Kidney epithelial cell (primary cell): ENCODE data around the gene WDFY3. TPM values are rescaled to one million over a fixed set of nuclear protein-coding genes. Genes with fewer than 3 reads are reported as not detected.
"Not testable (repeated sequence)": the region's sequence is repeated elsewhere in the genome, so short reads cannot be mapped to it uniquely, and the experiment has no call there.

Source experiments
- DNase-seq: peaks from one replicate; pipeline ENCODE4 v3.0.0-alpha.2; 2010; ENCODE audit warnings: low read depth
- H3K27me3 ChIP-seq: 2 replicates; pipeline ENCODE4 v1.6.0; 2011; ENCODE audit warnings: low read length; ENCODE audit not compliant: control insufficient read depth, insufficient read depth
- H3K36me3 ChIP-seq: 2 replicates; pipeline ENCODE4 v1.5.1; 2011; ENCODE audit warnings: low read length; ENCODE audit not compliant: control insufficient read depth, insufficient read depth
- H3K4me3 ChIP-seq: 2 replicates; pipeline ENCODE4 v1.5.1; 2011; ENCODE audit warnings: low read depth, mild to moderate bottlenecking, control low read depth, low read length
- total RNA-seq: library from RNA; depleted of rRNA; stranded (reverse); fragments of >200 nt; gene quantifications from 2 replicates; pipeline ENCODE4 v1.2.3, GENCODE V29; 2015
- TF ChIP-seq, protein P1 (sequence below): IDR thresholded peaks from 2 replicates; pipeline ENCODE4 v1.5.1; 2011; ENCODE audit warnings: mild to moderate bottlenecking, moderate library complexity, low read length, control low read depth, inconsistent platforms; ENCODE audit not compliant: insufficient read depth, poor library complexity, severe bottlenecking

The WDFY3 gene
- total RNA-seq, 1 donor from 2014 or later: 54.4 TPM

DNA sequence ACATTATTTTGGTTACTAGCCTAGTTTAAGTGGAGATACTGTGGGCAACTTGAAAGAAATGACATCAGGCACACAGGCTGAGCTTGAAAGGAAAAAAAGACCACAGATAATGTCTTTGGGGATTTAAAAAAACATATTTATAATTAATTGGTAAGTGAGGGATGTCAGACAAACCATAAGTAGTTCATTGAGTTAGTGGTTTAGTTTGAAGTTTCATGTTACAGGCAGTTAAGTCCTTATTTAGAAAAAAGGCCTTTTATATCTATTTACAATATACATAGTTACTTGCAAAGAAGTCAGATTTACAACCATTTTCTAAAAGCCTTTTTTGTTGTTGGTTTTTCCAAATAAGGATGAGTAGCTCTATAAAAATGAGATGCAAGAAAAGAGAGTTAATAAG lies 294.3 kb downstream of the WDFY3 start:
- TF ChIP-seq, protein P1, sequence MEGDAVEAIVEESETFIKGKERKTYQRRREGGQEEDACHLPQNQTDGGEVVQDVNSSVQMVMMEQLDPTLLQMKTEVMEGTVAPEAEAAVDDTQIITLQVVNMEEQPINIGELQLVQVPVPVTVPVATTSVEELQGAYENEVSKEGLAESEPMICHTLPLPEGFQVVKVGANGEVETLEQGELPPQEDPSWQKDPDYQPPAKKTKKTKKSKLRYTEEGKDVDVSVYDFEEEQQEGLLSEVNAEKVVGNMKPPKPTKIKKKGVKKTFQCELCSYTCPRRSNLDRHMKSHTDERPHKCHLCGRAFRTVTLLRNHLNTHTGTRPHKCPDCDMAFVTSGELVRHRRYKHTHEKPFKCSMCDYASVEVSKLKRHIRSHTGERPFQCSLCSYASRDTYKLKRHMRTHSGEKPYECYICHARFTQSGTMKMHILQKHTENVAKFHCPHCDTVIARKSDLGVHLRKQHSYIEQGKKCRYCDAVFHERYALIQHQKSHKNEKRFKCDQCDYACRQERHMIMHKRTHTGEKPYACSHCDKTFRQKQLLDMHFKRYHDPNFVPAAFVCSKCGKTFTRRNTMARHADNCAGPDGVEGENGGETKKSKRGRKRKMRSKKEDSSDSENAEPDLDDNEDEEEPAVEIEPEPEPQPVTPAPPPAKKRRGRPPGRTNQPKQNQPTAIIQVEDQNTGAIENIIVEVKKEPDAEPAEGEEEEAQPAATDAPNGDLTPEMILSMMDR: no peak
- H3K36me3 ChIP-seq: peaks cover 3% of the 10 kb centered on the region
- no peaks in the 10 kb centered on the region for H3K27me3 ChIP-seq
- DNase-seq: no peak
- no peak overlapping the region for H3K4me3 ChIP-seq

DNA sequence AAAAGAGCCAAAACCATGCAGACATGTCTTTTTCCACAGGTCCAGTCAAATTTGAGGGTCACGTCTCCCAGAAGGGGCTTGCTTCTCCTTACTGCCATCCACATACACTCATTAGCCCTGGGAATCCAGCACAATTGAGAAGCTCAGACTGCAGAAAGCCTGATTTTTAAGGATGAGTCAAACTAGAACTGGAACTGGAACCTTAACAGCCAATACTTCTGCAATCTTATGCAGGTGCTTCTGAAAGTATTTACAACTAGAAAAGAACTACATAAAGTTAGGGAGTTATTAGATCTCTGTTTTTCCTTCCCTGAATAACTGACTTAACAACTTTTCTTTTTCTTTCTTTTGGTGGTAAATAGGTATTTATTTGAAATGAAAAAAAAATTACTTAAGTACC lies 297.3 kb downstream of the WDFY3 start:
- H3K36me3 ChIP-seq: no peaks in the 10 kb centered on the region
- no peak overlapping the region for H3K4me3 ChIP-seq
- no peak for DNase-seq
- no peaks in the 10 kb centered on the region for H3K27me3 ChIP-seq
- TF ChIP-seq, protein P1: no peak

DNA sequence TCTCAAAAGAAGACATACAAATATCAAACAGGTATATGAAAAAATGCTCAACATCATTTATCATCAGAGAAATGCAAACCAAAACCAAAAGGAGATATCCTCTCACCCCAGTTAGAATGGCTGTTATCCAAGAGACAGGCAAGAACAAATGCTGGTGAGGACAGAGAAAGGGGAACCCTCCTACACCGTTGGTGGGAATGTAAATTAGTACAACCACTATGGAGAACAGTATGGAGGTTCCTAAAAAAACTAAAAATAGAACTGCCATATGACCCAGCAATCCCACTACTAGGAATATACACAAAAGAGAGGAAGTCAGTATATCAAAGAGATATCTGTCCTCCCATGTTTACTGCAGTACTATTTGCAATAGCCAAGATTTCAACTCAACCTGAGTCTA lies 300.1 kb downstream of the WDFY3 start:
- H3K4me3 ChIP-seq: no peak overlapping the region
- no peaks in the 10 kb centered on the region for H3K27me3 ChIP-seq
- TF ChIP-seq, protein P1: no peak
- DNase-seq: no peak
- H3K36me3 ChIP-seq: no peaks in the 10 kb centered on the region

DNA sequence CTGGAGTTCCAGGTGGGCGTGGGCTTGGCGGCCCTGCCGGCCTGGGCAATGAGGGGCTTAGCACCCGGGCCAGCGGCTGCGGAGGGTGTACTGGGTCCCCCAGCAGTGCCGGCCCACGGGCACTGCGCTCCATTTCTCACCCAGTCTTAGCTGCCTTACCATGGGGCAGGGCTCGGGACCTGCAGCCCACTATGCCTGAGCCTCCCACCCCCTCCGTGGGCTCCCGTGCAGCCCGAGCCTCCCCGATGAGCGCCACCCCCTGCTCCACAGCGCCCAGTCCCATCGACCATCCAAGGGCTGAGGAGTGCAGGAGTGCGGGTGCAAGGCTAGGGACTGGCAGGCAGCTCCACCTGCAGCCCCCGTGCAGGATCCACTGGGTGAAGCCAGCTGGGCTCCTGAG lies 301.7 kb downstream of the WDFY3 start:
- not testable (repeated sequence) for H3K36me3 ChIP-seq, H3K27me3 ChIP-seq, DNase-seq, H3K4me3 ChIP-seq

DNA sequence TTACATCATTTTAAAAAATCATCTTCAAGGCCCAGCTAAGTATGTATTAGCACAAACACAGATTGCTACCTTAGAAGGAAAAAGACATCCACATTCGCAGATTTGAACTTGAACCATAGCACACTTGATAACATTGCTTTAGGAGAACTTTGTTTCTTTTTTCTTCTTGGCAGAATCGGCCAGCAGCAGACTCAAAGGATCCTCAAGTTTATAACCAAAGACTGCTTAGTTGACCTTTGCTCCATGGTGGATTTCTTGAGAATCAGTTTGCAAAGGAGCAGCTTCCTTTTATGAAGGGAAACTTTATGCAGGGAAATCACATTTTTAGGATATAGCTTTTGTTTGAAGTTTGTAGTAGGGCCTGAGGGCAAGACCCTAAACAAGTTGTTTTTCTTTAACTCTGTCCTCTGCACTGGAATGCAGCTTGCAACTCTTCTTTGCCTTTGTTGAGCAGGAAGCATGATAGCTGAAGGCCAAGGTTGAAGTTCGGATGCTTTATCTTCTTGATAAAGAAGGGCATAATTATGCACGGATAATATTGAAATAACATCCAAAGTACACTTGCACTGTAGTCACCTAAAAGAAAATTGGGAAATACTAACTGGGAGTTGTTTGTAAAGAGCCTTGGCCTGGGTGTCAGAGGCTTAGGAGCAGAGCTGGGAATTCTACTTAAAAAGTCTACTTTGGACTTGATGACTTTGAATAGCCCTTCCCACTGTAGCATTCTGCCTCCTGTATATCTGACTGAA lies 305.1 kb downstream of the WDFY3 start:
- H3K4me3 ChIP-seq: no peak overlapping the region
- DNase-seq: no peak
- no peaks in the 10 kb centered on the region for H3K27me3 ChIP-seq
- H3K36me3 ChIP-seq: no peaks in the 10 kb centered on the region
- TF ChIP-seq, protein P1: no peak

DNA sequence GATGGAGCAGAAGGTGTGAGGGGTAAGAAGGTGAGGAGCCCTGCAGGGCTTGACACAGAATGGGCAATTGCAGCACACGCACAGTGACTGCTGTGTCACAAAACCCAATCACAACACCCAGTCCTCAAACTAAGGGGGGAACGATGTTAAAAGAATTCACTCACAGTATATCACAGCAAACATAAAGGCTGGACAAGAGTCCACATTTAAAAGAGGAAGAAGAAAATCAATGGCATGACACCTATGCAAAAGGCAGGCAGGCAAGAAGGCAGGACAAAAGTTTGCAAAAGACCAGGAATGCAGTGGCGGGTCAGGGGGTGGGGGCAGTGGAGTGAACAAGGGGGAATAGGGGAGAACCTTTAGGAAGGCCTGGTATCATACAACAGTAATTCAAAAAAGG lies 305.9 kb downstream of the WDFY3 start:
- no peaks in the 10 kb centered on the region for H3K36me3 ChIP-seq
- TF ChIP-seq, protein P1: no peak
- DNase-seq: no peak
- no peak overlapping the region for H3K4me3 ChIP-seq
- no peaks in the 10 kb centered on the region for H3K27me3 ChIP-seq
